ENCODE results near the gene BICD1. TPM values are rescaled to one million over a fixed set of nuclear protein-coding genes. Genes with fewer than 3 reads are reported as not detected.

Gene BICD1
- total and polyA plus RNA-seq, 8 donors = 13.6 to 21.2 (median 19.6) TPM

GRCh38 chr12:32159381-32159780, 52.7 kb downstream of the BICD1 start:
- Histone ChIP-seq H3K9me3 (no peaks in the 10 kb centered on the region), H3K27ac (no peak overlapping the region), H3K4me1 (no peaks in the 10 kb centered on the region), H3K4me3 (no peak overlapping the region), H3K27me3 (no peaks in the 10 kb centered on the region), H3K36me3 (no peaks in the 10 kb centered on the region)
- DNase-seq = no peak
- TF ChIP-seq CTCF (IDR thresholded peaks at IDR 0.05) = no peak
- intact Hi-C loops (cut with DNase I) = no loop called here
- ATAC-seq = no peak

- DNase-seq = no peak
- intact Hi-C loops (cut with DNase I) = no loop called here
- Histone ChIP-seq H3K27ac (no peak overlapping the region), H3K36me3 (no peaks in the 10 kb centered on the region), H3K27me3 (no peaks in the 10 kb centered on the region), H3K9me3 (no peaks in the 10 kb centered on the region), H3K4me3 (no peak overlapping the region), H3K4me1 (no peaks in the 10 kb centered on the region)
- ATAC-seq = no peak
- TF ChIP-seq CTCF (IDR thresholded peaks at IDR 0.05) = no peak
Measured at GRCh38 chr12:32159925-32160324, 53.3 kb downstream of the BICD1 start.

- ATAC-seq (no peak), DNase-seq (no peak)
- Histone ChIP-seq H3K27me3 (no peaks in the 10 kb centered on the region), H3K4me3 (no peak overlapping the region), H3K36me3 (no peaks in the 10 kb centered on the region), H3K27ac (no peak overlapping the region), H3K4me1 (no peaks in the 10 kb centered on the region), H3K9me3 (peaks cover 0 to under 1% of the 10 kb centered on the region in 2 donors)
- intact Hi-C loops (cut with DNase I) = no loop called here
- TF ChIP-seq CTCF (IDR thresholded peaks at IDR 0.05) = no peak
Measured at GRCh38 chr12:32161058-32161457, 54.4 kb downstream of the BICD1 start.

GRCh38 chr12:32163596-32163995, 56.9 kb downstream of the BICD1 start:
- H3K4me1 ChIP-seq = no peaks in the 10 kb centered on the region
- DNase-seq = no peak
- no peaks in the 10 kb centered on the region for H3K36me3 ChIP-seq
- H3K27me3 ChIP-seq = no peaks in the 10 kb centered on the region
- no peak overlapping the region for H3K27ac ChIP-seq
- intact Hi-C loops (cut with DNase I) = no loop called here
- no peak for ATAC-seq
- no peak for TF ChIP-seq CTCF (IDR thresholded peaks at IDR 0.05)
- no peak overlapping the region for H3K4me3 ChIP-seq
- H3K9me3 ChIP-seq = peaks cover 0 to 8% of the 10 kb centered on the region in 2 donors

- Histone ChIP-seq H3K4me3 (no peak overlapping the region), H3K4me1 (no peaks in the 10 kb centered on the region), H3K27me3 (no peaks in the 10 kb centered on the region), H3K27ac (no peak overlapping the region), H3K36me3 (no peaks in the 10 kb centered on the region), H3K9me3 (peaks cover 0 to 8% of the 10 kb centered on the region in 2 donors)
- ATAC-seq (no peak), DNase-seq (no peak)
- intact Hi-C loops (cut with DNase I) = no loop called here
- no peak for TF ChIP-seq CTCF (IDR thresholded peaks at IDR 0.05)
Measured at GRCh38 chr12:32166510-32166909, 59.9 kb downstream of the BICD1 start.
